HUES6 (cell line): ENCODE data around the gene PDE4D.
"Not testable (repeated sequence)": the region's sequence is repeated elsewhere in the genome, so short reads cannot be mapped to it uniquely, and the experiment has no call there.

ENCODE experiments used
- H3K27ac ChIP-seq: 2 replicates; pipeline ENCODE4 v1.7.0; 2013; ENCODE audit warnings: low read depth, mild to moderate bottlenecking, low read length, inconsistent platforms
- H3K27me3 ChIP-seq: 2 replicates; pipeline ENCODE4 v1.6.1; 2013; ENCODE audit warnings: low read length; ENCODE audit not compliant: control insufficient read depth, insufficient read depth
- H3K36me3 ChIP-seq: 2 replicates; pipeline ENCODE4 v1.6.1; 2013; ENCODE audit warnings: low read length; ENCODE audit not compliant: control insufficient read depth, insufficient read depth
- H3K4me1 ChIP-seq: 2 replicates; pipeline ENCODE4 v1.6.1; 2013; ENCODE audit warnings: low read length; ENCODE audit not compliant: control insufficient read depth, insufficient read depth
- H3K4me3 ChIP-seq: 2 replicates; pipeline ENCODE4 v1.5.1; 2013; ENCODE audit warnings: low read depth, low read length
- H3K9ac ChIP-seq: one replicate; pipeline ENCODE4 v1.6.1; 2013; ENCODE audit warnings: mild to moderate bottlenecking, low read length
- H3K9me3 ChIP-seq: 2 replicates; pipeline ENCODE4 v1.6.1; 2013; ENCODE audit warnings: low read depth, low read length; ENCODE audit not compliant: control insufficient read depth, insufficient read depth

PDE4D gene

GRCh38 chr5:59758566-59758965 is 135.0 kb downstream of the PDE4D start:
- Histone ChIP-seq H3K9ac (no peak overlapping the region), H3K27ac (no peak overlapping the region), H3K36me3 (no peaks in the 10 kb centered on the region), H3K9me3 (no peaks in the 10 kb centered on the region), H3K27me3 (no peaks in the 10 kb centered on the region), H3K4me1 (peaks cover 4% of the 10 kb centered on the region; the same call in 1 of the 2 replicates), H3K4me3 (no peak overlapping the region)

DNA sequence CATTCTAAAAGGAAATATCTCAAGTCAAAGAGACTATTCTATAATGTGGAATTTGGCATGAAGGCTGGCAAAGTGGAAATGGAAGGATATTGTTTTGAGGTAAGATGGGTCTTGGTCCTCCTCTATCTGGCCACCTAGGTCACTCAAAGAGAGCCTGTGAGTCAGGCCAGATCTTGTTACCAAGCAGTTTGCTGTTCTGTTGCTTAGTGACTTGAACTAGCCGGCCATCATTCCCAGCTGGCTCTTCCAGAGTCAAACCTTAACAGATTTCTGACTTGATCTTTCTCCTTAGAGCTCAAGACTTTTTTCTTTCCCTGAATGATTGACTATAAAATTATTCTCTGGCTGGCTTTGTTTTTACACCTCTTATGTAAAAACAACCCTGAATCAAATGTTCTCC is 136.1 kb downstream of the PDE4D start:
- H3K4me1 ChIP-seq = peaks cover 4% of the 10 kb centered on the region; the same call in 1 of the 2 replicates
- H3K27ac ChIP-seq = no peak overlapping the region
- H3K4me3 ChIP-seq = no peak overlapping the region
- H3K27me3 ChIP-seq = no peaks in the 10 kb centered on the region
- H3K9ac ChIP-seq = no peak overlapping the region
- no peaks in the 10 kb centered on the region for H3K9me3 ChIP-seq
- H3K36me3 ChIP-seq = no peaks in the 10 kb centered on the region

DNA sequence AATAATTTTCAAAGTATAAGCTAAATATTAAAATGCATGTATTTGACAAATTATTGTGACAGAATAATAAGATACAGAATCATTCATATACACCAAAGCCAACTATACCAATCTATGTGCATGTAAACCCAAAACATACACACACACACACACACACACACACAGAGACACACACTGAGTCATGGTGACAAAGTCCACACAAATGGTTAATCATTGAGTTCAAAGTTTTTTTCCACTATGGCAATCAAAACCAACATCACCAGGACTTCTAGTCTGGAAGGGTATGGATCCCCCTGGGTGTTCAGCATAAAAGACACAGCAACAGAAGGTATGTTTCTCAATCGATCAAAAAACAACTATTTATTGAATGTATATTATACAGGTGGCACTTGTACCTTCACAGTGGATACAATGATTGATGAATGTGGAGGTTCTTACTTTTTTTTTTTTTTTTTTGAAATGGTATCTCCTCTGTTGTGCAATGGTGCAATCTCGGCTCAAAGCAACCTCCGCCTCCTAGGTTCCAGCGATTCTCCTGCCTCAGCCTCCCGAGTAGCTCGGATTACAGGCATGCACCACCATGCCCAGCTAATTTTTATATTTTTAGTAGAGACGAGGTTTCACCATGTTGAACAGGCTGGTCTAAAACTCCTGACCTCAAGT is 137.0 kb downstream of the PDE4D start:
- Histone ChIP-seq H3K27me3 (no peaks in the 10 kb centered on the region), H3K9me3 (no peaks in the 10 kb centered on the region), H3K27ac (no peak overlapping the region), H3K36me3 (no peaks in the 10 kb centered on the region), H3K4me1 (peaks cover 7% of the 10 kb centered on the region), H3K9ac (no peak overlapping the region), H3K4me3 (no peak overlapping the region)

GRCh38 chr5:59755476-59755875 is 138.1 kb downstream of the PDE4D start:
- Histone ChIP-seq H3K4me1 (peaks cover 7% of the 10 kb centered on the region), H3K27me3 (no peaks in the 10 kb centered on the region), H3K36me3 (no peaks in the 10 kb centered on the region), H3K4me3 (no peak overlapping the region), H3K9ac (no peak overlapping the region), H3K27ac (no peak overlapping the region), H3K9me3 (no peaks in the 10 kb centered on the region)

- H3K36me3 ChIP-seq = no peaks in the 10 kb centered on the region
Observed at GRCh38 chr5:59753599-59753998, 139.9 kb downstream of the PDE4D start.

DNA sequence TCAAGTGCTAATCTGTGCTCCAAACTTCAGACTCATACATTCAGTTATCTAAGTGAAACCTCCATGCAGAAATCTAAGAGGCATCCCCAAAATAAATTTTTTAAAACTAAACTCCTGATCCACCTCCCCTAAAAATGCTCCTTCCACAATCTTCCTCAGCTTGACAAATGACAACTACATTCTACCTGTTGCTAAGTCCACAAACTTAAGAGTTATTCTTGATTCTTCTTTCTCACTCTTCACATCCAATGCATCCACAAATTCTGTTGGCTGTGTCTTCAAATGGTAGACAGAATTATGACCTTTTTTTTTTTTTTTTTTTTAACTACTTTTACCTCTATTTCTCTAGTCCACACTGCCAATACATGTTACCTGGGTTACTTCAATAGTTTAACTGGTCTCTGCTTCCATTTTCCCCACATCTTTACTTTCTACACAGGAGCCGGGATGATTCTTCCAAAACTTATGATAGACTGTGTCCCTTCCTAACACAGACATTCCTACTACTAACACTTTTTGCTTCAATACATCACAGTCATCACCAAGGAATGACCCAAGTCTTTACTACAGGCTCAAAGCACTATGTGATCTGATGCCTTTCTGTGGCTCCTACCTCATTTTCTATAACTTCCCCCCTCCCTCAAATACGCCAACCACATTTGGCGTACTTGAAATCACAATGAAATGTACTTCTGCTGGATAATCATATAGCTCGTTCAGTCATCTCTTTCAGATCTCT is 143.6 kb downstream of the PDE4D start:
- Histone ChIP-seq H3K4me3 (no peak overlapping the region), H3K4me1 (peaks cover 4% of the 10 kb centered on the region; the same call in 1 of the 2 replicates), H3K27me3 (no peaks in the 10 kb centered on the region), H3K27ac (no peak overlapping the region), H3K9ac (no peak overlapping the region), H3K9me3 (no peaks in the 10 kb centered on the region), H3K36me3 (no peaks in the 10 kb centered on the region)

More at GRCh38 chr5:59753599-59753998, 139.9 kb downstream of the PDE4D start:
- H3K4me1 ChIP-seq = peaks cover 7% of the 10 kb centered on the region
- H3K9ac ChIP-seq = no peak overlapping the region
- H3K9me3 ChIP-seq = no peaks in the 10 kb centered on the region
- H3K27ac ChIP-seq = no peak overlapping the region
- no peaks in the 10 kb centered on the region for H3K27me3 ChIP-seq
- H3K4me3 ChIP-seq = no peak overlapping the region

DNA sequence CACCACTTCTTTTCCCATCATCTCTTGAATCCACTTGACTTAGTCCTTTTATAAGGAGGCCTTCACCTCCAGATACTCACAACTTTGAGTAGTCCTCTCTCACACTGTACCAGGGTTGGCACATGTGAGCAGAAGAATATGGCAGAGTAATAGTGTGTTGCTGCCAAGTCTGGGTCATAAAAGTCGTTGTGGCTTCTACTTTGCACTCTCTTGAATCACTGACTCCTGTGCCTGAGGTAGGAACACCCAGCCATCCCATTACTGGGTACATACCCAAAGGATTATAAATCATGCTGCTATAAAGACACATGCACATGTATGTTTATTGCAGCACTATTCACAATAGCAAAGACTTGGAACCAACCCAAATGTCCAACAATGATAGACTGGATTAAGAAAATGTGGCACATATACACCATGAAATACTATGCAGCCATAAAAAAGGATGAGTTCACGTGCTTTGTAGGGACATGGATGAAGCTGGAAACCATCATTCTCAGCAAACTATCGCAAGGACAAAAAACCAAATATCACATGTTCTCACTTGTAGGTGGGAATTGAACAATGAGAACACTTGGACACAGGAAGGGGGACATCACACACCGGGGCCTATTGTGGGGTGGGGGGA is 145.4 kb downstream of the PDE4D start:
- not testable (repeated sequence) for H3K9ac ChIP-seq, H3K27ac ChIP-seq, H3K4me3 ChIP-seq, H3K9me3 ChIP-seq, H3K27me3 ChIP-seq, H3K36me3 ChIP-seq, H3K4me1 ChIP-seq

- no peaks in the 10 kb centered on the region for H3K4me1 ChIP-seq
- no peaks in the 10 kb centered on the region for H3K27me3 ChIP-seq
- H3K36me3 ChIP-seq = no peaks in the 10 kb centered on the region
- no peak overlapping the region for H3K27ac ChIP-seq
- H3K9me3 ChIP-seq = no peaks in the 10 kb centered on the region
- no peak overlapping the region for H3K9ac ChIP-seq
- H3K4me3 ChIP-seq = no peak overlapping the region
Observed at GRCh38 chr5:59746241-59746765, 147.2 kb downstream of the PDE4D start.

- no peaks in the 10 kb centered on the region for H3K36me3 ChIP-seq
- no peaks in the 10 kb centered on the region for H3K4me1 ChIP-seq
- H3K9me3 ChIP-seq = no peaks in the 10 kb centered on the region
- H3K4me3 ChIP-seq = no peak overlapping the region
- no peak overlapping the region for H3K9ac ChIP-seq
- H3K27ac ChIP-seq = no peak overlapping the region
- no peaks in the 10 kb centered on the region for H3K27me3 ChIP-seq
Observed at GRCh38 chr5:59745415-59745863, 148.1 kb downstream of the PDE4D start.

DNA sequence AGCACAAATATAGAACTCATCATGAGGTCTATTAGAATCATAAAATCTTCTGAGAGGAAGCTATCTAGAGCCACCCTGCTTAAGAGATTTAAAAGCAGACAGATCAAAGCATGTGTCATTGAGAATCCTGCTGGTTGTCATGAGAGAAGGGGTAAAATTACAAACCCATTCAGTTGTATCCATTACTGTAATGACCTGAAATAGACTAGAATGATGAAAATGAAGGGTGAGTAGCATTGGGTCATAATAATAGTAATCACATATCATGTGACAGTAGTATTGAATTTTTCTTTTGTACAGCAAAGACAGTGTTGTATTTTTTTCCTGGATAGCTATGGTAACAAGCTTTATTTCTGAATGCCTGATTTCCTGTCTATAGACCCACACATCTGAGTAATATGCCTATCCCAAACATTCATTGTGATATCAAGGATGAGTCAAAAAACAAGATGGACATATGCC is 149.0 kb downstream of the PDE4D start:
- H3K4me3 ChIP-seq = no peak overlapping the region
- no peak overlapping the region for H3K27ac ChIP-seq
- no peaks in the 10 kb centered on the region for H3K9me3 ChIP-seq
- no peaks in the 10 kb centered on the region for H3K27me3 ChIP-seq
- H3K9ac ChIP-seq = no peak overlapping the region
- H3K36me3 ChIP-seq = no peaks in the 10 kb centered on the region
- no peaks in the 10 kb centered on the region for H3K4me1 ChIP-seq

DNA sequence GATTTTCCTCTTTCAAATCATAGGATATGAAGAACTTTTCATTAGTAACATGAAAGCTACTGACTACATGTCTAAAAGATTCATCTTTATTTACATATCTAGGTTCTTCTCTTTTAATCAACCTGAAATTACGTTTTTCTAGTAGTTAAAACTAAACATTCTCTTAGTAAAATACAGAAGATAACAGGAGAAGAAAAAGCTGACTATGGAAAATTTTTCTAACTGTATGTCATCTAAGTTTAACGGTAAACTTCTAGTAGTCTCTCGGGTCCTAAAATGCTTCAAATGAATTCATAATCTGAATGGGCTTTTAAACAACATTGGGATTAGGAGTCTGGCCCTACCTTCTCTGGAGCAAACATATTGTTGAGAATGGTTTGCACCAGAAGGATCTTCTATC is 151.9 kb downstream of the PDE4D start:
- H3K27me3 ChIP-seq = no peaks in the 10 kb centered on the region
- no peaks in the 10 kb centered on the region for H3K4me1 ChIP-seq
- H3K9me3 ChIP-seq = no peaks in the 10 kb centered on the region; the same call in 1 of the 2 replicates
- H3K27ac ChIP-seq = no peak overlapping the region
- no peak overlapping the region for H3K9ac ChIP-seq
- H3K4me3 ChIP-seq = no peak overlapping the region
- H3K36me3 ChIP-seq = no peaks in the 10 kb centered on the region
